GM19023 (cell line): ENCODE results near the gene FAM156A.
A peak's percentile ranks its signal among the peaks of the same experiment; 100 is the strongest.
"Not testable (repeated sequence)": the region's sequence is repeated elsewhere in the genome, so short reads cannot be mapped to it uniquely, and the experiment has no call there.

Source experiments
- ATAC-seq: cut with Tn5 transposase; IDR thresholded peaks from one replicate; pipeline ENCODE4 v1.9.1; 2021; ENCODE audit warnings: mild to moderate bottlenecking, moderate library complexity; ENCODE audit not compliant: unreplicated experiment

FAM156A gene, protein sequence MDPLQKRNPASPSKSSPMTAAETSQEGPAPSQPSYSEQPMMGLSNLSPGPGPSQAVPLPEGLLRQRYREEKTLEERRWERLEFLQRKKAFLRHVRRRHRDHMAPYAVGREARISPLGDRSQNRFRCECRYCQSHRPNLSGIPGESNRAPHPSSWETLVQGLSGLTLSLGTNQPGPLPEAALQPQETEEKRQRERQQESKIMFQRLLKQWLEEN

DNA sequence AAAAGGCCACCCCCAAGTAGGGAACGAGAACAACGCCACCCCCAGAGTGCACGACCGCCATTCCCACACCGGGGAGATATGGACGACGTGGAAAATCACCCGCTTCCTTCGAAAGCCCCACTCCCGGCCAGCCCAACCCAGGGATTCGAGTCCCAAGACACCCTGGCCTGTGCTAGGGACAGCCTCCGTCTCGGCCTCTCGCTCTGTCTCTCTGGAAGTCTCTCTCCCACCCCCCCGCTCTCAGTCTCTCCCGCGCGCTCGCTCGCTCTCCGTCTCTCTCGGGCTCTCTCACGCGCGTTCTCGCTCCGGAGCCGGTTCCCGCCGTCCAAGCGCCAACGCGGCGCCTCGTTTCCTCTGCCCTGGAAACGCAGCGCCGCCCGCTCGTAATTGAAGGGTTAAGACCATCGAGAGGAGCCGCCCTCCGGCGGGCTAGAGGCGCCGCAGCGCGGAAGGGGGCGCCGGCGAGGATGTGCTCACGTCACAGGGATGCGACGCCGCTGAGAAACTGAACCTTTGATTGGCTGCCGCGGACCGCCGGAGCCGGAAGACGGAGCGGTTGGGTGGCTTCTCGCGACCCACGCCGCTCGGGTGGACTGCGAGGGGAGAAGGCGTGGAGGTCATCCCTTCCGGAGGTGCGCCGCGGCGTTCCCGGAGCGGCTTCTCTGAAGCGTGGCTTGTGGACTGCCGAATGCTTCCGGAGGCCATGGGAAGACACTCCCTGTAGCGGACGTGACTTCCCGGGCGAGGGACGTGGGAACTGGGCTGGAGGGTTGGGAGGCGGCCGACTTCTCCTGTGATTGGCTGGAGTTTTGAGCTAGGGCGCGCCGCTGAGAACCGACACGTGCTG lies at the start of gene FAM156A:
FAM156A (minus strand) TSS at position 406 of the 847 bp plus-strand sequence. CDS start 9,930 bp downstream, outside the sequence.
- peak; percentile 84 for ATAC-seq

DNA sequence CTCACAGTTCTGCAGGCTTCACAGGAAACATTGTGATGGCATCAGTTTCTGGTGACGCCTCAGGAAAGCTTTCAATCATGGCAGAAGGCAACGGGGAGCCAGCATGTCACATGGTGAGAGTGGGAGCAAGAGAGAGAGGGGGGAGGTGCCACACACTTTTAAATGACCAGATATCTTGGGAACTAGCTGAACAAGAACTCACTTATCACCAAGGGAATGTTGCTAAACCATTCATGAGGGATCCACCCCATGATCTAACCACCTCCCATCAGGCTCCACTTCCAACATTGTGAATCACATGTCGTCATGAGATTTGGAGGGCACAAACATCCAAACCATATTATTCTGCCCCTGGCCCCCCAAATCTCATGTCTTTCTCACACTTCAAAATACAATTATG lies 47.0 kb upstream of the FAM156A start:
- no peak for ATAC-seq

DNA sequence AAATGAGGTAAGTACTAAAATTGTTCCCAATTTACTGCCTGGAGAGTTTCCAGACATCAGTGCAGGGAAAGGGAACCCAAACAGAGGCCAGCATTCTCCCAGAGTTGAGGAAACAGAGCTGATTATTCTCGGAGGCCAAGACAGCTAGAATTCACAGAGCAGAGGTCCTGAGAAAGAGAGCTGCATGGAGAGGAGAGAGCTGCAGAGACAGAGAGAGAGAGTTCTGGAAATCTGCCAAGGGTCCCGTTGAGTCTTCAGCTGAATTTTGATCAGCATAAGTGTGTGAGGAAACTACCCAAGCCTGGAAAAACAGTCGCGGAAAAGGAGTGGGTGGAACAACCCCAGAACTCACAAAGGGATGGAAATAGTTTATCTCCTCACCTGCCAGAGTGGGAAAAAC lies 46.5 kb upstream of the FAM156A start:
- no peak for ATAC-seq

DNA sequence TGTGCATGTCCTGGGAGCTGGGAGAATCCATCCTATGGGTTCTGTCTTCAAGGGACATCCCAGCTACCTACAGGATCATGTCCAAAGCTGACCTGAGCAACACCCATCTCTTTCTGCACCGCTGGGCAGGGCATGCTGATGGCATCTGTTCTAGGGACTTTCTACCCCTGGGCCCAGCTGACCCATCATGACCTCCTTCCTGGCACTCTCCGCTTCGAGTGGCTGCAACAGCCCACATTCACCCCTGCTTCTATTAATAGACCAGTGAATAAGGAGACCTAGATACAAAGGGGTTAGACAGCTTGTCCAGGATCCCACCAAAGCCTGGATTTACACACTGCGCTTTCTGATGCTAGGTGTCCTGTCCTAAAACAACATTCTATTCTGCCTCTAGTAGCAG lies 45.7 kb upstream of the FAM156A start:
- no peak for ATAC-seq

DNA sequence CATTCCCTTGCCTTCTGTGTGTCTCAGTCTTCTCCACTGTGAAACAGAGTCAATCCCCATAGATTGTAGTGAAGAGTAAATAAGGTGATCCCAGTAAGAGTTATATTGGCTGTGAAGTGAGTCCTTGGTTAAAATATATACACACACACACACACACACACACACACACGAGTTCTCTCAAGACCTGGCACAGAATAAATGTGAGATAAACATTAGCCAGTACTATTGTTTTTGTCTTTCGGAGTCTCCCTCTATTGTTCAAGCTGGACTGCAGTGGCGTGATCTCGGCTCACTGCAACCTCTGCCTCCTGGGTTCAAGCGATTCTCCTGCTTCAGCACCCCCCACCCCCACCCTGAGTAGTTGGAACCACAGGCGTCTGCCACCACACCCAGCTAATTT lies 44.8 kb upstream of the FAM156A start:
- ATAC-seq: no peak

DNA sequence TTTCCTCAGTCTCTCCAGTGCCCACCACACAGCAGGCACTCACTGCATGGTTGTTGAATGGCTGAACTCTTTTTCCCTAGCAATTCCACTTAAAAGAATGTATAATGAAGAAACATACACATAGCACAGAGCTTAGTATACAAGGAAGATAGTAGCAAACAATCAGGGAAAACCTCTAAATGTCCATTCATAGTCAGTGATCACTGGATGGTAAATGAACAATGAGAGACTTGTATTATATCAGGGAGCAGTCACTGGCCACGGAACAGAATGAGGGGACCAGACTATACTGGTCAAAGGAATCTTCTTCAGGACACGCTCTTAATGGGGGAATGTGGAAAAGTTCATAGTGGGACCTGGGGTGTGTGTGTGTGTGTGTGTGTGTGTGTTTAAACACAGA lies 43.6 kb upstream of the FAM156A start:
- ATAC-seq: no peak

DNA sequence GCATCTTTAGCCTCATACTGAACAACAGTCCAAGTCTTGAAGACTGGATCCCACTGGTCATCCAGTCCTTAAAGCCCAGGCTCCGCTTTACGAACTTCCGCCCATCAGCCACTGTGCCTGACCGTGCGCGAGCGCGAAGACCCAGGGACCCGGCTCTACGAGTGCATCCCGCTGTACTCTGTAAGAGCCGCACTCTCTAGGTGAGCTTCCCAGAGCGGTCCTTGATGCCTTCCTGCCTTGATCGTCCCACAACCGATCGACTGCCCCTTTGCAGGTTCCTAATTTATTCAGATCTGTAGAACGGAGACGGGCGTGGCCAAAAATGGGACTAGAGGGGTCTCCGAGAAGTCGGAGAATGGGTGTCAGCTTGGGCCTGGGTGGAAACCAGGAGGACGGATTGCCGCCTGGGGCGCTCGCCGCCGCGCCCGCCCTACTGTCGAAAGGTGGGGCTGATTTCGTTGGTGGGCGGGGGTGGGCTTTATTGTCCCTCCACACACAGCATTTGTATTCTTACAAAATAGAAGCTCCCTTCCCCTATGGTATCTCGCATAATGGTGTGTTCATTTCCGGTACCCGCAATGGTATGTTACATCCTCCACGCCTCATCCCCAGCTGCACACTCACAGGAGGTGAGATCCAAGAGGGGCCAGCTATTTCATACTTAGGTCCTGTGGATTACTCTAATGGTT lies 42.3 kb upstream of the FAM156A start:
- no peak for ATAC-seq

DNA sequence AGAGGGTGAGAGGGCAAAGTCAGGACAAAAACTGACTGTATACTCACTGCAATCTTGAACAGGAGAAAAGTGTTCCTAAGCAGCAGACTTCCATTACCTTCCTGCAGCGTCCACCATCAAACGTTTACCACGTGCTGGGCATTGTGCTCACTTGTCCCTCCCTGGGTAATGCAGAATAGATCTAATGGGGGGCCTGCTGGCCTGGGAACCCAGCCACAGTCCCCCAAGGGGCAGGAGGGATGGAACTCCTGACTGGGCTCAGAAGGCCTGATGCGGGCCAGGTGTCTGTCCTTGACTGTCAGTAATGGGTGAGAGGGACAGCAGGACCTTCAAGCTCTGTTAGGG lies 37.6 kb upstream of the FAM156A start:
- ATAC-seq: no peak

DNA sequence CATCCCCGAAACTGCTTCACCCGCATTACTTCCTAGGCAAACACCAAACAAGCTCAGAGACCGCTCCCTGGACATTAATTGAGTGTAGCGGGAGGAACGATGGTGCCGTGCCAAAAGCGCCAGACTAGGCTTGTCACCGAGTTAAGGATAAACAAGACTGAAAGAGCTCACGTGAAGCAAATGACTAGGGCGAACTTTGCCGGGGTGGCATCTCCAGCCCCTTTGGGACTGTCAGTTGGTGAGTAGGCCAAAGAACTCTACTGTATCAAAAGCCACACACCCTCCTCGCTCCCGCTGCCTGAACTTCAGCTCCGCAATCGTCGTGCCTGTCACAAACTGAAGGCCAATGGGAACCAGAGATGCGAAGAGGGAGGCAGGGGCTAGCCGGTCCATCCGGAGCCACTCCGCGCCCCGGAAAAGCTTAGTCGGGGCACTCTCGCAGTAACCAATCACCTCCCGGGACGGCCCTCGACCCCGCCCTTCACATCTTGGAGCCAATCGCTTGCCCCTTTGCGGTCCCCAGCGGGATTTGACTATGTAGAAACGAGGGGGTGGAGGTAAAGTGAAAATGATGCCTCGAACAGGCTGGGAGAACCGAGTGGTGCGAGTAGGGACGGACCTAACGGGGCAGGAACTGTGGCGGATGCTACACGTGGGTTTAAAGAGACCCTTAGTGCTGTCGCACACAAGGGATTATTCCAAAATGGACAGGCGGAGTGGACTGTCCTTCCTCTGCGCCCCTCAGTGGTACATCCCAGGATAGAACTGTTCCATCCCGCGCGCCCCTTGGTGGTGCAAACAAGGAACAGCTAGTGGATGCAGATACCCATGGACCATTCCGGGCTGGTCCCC lies 37.0 kb upstream of the FAM156A start:
- ATAC-seq: peak; percentile 96

DNA sequence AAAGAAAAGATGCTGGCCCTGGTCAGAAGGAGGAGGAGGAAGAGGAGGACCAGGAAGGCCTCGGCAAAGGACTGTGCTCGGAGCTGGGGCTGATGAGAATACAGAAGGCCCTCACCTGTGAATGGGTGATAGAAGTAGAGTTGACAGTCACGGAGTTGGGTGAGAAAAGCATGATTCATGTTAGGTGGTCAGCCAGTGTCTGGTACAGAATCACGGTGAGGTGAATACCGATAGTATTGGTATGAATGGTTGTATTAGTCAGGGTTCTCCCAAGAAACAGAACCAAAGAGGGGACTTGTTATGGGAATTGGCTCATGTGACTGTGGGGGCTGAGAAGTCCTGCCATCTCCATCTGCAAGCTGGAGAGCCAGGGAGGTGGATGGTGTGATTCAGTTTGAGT lies 32.5 kb upstream of the FAM156A start:
- ATAC-seq: no peak

DNA sequence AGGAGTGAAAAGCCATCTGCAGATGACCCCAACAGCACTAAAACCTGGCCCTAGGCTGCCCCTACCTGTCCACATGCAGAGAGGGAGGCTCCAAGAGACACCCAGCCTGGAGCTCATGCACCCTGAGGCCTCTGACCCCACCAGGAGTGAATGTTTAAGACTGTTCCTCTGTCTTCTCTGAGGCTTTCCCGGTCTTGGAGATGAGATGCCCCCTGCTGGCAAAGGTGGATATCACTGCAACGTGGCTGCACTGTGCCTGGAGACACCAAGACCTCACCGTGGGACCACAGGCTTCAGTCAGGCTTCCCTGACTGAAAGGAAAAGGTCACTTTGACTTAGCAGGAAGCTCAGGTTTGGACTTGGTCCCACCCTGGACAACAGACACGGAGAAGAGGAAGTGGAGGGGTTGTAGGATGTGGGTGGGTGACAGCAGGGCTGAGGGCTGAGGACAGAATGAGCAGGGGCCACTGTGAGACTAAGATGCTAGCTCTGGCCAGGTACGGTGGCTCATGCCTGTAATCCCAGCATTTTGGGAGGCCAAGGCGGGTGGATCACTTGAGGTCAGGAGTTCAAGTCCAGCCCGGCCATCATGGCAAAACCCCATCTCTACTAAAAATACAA lies 31.8 kb upstream of the FAM156A start:
- peak; percentile 88 for ATAC-seq

DNA sequence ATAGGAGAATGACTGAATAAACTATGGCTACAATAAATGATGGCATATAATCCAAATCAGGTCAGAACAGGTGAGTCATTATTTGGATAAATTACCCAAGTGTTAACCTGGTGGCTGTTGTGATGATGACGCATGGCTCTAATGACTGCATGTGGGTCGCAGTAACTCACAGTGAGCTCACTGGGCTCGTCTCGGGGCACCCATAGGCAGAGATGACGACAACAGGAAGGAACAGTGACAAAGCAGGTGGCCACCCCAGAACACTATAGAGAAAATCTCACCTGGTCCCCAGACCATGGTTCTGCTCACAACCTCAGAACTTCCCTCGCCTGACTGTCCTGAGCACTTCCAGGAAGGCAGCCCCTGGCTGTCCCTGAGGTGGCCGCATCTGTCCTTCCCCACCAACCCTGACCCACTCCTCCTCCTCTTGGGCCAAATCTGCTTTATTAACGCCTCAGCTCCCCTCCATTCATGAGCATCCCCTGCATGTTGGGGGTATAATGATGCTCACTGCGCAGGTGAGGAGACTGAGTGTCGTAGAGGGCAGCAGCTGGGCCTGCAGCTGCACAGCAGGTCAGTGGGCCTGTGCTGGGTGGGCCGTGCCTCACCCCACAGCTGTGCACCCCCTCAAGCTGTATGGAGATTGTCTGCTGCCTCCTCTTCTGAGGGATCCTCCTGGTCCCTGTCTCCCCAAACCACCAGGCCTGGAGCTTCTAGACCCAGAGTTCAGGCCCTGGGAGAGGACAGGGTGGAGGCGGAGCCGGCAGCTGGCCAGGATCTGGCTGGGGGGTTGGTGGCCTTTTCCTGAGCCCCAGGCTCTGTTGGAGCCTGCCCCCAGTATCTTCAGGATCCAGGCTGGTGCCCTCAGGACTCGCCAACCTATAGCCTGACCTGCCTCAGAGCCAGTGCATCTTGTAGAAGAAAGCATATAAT lies 30.9 kb upstream of the FAM156A start:
- ATAC-seq: no peak

DNA sequence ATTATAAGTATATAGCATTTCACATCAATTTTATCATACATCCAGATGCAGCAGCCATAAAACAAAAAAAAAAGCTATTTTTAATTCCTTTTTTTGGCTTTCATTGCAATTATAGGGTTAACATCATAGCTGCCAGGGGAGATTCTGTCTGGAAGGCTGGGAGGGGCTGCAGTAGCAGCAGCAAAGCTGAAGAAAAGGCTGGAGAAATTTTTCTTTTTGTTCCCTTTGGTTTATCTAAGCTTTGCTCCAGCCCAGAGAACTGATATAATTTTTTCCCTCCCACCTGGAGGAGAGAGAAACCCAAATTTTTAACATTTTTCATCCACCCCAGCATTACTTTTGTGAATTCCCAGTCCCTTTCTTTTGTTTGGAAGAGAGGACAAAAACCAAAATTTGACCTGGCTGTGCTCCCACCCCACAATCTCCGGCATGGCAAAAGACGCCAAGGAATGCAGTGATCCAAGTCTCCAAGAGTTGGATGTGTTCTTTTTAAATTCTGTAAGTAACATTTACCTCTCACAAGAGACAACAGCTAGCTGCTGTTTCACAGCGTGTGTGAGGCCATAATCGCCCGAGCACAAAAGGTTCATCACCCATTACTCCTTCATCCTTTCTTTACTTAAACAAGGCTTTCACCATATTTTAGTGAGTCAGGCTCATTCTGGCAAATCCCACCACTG lies 25.1 kb upstream of the FAM156A start:
- ATAC-seq: no peak

DNA sequence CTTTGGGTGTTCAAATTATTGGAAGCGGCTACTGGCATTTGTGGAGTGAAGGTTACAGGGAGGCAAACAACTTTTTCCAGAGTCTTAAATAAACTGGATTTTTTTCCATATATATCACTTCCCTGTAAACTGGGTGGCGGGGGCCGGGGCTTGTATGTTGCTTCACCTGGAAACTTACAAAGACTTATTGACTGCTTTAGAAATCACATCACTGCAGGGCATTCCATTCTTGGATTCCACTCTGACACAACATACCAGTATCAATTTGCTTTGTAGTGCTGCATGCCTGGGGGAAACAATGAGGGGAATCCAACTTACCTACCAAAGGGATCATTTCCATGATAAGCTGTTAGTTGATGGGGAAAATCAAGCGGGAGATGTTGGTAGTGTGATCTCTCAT lies 21.7 kb upstream of the FAM156A start:
- no peak for ATAC-seq

DNA sequence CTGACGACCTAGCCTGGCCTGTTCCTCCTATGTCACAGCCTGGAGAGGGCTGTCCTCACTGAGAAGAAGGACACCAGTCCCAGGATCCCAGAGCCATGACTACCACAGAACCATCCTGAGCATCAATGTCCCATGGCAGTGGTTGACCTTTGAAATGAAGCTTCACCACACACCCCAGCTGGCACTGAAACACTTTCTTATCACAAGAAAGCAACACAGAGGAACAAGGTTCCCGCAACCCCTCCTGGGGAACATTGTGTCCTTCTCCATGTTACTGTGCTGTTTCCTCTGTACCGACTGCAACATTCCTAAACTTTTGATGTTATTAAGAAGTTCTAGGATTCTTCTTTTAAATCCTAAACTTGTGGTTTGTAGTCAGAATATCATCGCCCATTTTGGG lies 21.2 kb upstream of the FAM156A start:
- ATAC-seq: no peak

DNA sequence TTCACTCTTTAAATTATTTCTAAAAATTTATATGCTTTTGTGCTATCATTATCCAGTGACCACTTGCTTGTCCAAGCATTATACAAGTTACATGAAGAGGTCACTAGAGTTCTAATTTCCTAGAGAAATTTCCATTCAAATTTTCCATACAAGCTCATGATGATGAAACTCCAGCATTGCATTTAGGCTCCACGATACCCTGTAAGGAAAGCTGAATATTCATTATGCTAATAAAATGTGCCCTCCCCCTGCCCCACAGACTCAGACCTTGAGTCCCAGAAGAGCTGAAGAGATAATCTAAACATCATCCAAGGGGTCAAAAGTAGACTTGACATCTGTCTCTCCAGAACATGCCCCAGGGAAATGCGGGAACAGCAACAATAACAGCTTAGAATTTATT lies 19.6 kb upstream of the FAM156A start:
- no peak for ATAC-seq

DNA sequence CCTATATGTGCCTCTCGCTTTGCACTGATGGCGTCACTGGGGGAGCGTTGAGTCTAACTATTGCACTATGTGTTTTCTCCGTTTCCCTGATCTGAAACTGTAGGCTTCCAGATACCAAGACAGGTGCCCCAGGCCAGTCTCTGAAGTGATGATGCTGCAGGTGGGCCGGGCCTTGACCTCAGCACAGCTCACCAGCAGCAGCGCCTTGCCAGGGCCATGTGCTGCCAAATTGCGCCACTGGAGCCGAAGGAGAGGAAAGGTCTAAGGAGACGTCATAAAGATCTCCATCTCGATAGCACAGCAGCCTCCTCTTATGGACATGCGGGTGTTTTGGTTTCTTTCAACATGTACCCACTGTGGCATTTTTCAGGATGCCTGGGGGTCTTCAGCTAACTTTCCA lies 17.3 kb upstream of the FAM156A start:
- not testable (repeated sequence) for ATAC-seq

DNA sequence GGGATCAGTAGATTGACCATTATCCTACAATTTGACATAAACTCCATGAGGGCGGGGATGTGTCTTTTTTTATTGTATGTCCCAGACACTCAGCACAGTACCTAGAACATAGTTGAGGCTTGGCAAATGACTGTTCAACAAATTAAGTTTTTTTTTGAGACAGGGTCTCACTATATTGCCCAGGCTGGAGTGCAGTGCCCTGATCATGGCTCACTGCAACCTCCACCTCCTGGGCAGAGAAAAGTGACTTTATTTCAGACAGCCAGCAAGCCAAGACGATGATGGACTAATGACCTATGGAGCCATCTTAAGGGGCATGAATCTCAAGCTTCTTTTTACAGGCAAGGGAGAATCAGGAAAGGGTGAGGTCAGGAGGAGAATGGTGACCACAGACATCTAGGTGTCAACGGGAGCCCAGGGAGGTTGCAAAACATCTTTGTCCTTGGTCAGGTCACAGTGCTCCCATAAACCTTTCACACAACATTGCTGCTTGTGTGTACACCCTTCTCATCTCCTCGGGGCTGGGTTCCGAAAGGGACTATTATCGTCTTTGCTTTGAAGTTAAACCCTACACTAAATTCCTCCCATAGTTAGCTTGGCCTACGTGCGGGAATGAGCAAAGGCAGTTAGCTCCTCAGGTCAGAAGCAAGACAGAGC lies 16.1 kb upstream of the FAM156A start:
- not testable (repeated sequence) for ATAC-seq
